ENCODE measurements around the gene PNPLA1.

The PNPLA1 gene

DNA sequence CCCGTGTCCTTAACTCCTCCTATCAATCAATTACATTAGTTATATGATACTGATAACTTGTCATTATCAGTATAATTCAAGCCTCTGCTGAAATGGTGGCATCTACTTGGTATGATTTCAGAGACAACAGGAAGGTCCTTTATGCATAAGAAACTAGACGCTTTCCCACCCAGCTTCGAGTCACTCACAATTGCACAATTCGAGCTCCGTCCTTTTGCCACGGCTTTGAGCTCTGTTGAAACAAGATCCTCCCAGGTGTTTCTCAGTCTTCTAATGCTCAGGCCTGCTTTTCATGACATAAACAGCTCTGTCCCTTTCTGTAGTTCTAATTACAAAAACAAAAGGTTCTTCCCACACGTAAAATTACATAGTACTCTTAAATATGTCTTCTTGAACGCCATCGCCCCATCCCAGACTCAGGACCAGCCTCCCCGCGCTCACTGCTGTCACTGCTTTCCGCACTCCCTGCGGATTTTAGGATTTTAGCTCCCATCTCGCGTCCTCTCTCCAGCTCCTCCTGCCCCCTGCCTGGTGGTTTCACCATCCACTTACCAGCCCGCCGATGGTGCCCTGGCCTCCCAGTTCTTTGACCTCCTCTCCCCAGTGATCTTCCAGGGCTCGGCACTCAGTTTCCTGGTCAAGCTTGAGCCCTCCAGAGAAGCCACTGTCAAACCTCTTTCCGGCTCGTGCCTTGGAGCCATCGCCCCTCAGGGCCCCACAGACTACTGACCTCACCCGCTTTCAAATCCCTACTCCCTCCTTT lies 23.2 kb upstream of the PNPLA1 start:
- no peak for DNase-seq

DNA sequence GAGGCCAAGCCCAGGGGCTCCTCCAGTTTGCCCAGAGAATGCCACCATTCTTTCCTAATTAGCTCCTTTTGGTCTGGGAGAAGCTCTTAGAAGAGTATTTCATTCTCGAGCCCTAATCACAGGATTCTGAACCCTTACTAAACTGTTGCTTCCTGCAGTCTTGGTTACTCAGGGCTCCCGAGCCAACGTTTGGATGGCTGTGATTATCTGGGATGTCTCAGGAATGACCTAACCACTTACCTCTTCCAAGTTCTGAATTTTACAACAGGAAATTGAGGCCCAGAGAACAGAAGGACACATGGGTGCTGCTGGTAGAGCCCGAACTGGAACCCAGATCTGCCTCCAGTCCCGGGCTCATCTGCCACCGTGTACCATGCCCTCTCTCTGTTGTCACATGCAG lies 22.2 kb upstream of the PNPLA1 start:
- DNase-seq: no peak

DNA sequence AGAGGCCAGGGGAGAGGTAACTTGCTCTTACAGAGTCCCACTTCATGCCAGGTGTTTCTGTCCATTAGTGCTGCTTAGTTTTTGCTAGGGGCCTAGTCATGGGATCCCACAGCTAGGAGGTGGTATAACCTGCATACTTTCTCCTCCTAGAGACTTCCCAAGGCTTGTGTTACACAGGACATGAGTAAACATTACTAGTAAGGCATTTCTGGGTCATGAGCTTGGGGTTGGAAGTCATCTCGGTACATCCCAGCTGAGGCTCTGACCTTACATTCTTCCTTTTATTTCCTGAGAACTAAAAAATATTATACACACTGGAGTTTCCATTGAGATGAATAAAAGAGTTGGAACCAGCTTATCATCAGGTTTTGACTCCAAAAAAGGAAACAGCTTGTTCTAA lies 20.9 kb upstream of the PNPLA1 start:
- DNase-seq: no peak

DNA sequence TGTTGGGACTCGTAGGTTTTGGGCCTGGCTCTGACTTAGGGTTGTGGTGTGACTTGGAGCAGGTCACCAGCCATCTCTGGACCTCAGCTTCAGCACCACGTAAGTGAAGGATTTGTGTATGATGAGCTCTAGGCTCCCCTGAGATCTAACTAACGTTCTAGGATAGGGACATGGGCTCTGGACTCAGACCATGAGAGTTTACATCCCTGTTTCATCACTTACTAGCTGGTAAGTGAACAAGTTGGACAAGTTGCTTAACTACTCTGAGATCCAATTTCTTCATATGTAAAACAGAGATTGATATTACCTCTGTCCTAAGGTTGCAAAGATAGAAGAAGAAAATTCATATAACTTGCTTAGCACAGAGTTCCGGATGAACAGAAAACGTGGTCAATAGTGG lies 20.3 kb upstream of the PNPLA1 start:
- DNase-seq: no peak

GRCh38 chr6:36252005-36252404 lies 17.9 kb upstream of the PNPLA1 start:
- no peak for DNase-seq

DNA sequence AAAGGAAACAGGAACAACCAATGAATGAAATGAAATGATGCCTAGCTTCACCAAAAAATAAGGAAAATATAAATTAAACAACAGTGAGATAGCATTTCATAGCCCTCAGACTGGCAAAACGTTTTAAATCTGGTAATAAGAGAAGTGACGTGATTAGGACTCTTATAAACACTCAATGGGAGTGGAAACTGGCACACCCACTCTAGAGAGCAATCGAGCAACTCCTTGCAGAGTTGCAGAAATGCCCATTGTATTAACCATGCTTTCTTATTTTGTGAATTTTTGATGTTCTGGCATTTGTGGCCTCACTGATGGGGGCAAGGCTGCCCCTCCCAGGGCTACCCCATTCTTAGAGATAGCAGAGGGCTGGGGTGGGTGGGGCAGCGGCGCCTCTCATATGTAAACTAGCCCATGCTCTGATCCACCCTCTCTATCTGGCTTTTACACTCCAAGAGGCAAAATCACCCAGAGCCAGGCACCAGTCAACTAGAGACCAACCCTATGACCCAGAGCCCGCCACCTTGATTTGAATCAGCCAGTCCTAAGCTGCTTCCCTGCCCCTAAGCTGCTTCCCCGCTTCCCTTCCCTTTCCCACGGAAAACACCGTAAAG lies 6.4 kb upstream of the PNPLA1 start:
- DNase-seq: no peak

DNA sequence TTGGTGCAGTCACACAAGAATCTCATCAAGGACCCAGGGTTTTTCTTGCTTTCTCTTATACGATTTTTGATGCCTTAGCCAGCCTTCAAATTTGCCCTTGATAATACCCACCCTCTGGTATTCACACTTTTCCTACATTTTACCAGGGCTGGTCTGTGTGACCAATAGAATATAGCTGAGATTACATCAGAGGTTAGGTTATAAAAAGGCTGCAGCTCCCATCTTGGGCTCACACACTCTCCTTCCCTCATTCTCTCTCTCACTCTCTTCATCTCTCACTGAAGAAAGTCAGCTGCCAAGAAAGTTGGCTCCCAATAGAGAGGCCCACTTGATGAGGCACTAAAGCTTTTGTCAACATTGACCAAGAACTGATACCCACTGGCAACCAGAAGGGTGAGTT lies 4.1 kb upstream of the PNPLA1 start:
- DNase-seq: no peak

DNA sequence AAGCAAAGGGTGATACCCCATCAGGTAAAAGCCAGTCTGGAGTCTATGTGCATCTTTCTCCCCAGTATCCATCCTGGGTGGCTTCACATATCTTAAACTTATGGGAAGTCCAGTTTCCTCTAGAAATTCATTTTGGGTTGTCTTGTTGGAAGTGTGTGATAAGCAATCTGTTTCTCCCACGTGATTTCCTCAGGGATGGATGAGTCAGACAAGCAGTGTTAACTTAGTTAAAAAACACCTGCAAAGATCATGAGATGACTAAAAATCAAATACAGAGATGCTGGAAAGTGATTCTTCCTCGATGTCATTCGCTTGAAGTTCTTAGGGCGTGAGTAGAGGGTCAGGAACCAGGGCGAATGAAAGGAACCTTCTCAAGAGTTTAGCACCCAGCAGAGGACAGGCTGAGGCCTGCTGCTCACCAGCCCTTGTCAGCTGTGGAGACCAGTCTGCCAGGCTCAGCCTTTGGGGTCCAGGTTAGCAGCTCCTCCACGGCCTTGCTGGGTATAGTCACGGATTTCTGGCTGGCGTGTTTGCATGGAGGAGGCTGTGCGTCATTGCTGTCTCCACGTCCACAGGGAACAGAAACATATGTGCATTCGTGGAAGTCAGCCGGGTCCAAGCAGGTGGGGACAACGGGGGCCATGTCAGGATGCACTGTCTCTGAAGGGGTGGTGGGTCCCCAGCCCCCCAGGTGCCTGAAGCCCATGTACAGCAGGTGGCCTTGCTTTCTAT lies 2.8 kb upstream of the PNPLA1 start:
- DNase-seq: no peak

DNA sequence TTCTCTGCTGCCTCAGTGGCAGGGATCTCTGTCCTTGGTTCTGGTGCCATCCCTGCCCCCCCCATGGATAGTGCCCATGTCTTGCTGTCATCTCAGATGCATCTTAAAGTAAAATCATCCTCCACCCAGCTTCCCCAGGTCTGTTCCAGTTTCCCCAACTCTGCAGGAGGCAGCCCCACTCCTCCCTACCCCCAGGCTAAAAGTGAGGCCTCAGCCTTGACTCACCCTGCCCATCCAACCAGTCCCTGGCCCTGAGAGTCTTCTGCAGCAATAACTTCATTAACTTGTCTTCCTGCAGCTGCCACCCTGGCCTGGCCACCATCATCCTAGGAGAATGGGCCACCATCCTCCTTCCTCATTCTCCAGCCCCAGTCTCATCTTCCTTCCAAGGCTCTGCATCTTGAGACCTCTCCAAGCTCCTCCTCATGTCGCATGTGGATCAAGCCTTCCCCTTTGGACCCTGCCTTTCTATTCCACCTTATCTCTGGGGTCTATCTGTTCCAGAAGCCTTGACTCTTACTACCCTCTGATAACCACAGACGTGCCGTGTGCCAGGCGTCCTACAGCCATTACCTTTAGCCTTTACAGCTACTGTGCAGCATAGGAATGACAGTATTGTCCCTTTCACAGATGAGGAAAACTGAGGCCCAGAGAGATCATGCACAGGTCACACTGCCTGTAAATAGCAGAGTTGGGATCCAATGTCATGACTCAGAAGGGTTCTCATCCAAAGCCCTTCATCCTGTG lies 2.0 kb upstream of the PNPLA1 start:
- DNase-seq: no peak

DNA sequence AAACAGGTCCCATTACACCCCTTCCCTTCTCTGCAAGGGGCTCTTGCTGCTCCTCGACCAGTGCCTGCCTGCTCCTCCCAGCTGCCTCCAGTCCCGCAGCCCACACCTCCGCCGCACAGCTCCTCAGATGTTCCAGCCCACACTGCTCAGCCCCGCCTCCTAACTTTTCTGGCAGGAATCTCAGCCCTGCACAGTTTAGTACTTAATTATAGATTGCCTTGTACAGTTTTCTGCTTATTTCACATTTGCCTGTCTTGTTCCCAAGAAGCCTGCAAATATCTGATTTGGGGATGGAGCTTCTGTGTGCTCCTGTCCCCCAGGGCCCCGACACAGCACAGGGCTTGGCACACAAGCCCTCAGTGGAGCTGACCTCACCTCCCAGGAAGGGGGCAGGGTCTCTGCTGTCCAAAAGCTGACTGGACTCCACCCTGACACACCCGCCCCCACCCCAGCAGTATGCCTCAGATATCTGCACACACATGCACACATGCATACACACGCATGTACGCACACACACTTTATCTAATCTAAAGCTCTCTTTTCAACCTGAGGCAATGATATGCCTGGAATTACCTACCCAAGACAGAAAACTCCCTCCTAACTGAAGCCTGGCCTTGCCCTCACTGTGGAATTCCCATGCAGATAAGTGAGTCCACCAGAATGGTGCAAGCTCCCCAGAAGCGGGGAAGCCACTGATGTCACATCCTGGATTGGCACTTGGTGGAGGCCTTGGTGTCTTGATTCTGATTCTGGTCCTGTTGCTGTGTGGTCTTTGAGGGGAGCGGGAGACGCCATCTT lies 1.2 kb upstream of the PNPLA1 start:
- no peak for DNase-seq

DNA sequence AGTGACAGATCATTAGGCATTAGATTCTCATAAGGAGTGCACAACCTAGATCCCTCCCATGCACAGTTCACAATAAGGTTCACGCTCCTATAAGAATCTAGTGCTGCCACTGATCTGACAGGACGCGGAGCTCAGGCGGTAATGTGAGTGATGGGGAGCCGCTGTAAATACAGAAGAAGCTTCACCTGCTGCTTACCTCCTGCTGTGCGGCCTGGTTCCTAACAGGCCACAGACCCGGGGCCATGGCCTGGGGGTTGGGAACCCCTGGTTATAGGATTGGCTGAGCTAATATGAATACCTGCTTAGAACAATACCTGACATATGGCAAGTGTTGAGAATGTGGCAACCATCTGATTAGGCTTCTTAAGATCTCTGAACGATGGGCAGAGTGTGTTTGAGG lies 2.4 kb downstream of the PNPLA1 start:
- peak; percentile 82 for DNase-seq

DNA sequence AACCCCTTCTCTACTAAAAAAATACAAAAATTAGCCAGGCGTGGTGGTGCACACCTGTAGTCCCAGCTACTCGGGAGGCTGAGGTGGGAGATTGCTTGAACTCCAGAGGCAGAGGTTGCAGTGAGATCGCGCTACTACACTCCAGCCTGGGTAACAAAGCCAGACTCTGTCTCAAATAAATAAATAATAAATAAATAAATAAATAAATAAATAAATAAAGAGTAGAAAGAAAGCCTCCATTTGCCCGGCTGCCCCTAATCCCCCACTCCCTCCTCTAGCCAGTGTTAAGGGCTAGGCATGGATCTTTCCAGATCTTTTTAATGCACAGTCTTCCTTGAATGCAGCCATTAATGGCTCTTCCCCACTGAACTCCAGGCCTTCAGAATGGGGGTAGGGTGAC lies 3.2 kb downstream of the PNPLA1 start:
- DNase-seq: no peak

DNA sequence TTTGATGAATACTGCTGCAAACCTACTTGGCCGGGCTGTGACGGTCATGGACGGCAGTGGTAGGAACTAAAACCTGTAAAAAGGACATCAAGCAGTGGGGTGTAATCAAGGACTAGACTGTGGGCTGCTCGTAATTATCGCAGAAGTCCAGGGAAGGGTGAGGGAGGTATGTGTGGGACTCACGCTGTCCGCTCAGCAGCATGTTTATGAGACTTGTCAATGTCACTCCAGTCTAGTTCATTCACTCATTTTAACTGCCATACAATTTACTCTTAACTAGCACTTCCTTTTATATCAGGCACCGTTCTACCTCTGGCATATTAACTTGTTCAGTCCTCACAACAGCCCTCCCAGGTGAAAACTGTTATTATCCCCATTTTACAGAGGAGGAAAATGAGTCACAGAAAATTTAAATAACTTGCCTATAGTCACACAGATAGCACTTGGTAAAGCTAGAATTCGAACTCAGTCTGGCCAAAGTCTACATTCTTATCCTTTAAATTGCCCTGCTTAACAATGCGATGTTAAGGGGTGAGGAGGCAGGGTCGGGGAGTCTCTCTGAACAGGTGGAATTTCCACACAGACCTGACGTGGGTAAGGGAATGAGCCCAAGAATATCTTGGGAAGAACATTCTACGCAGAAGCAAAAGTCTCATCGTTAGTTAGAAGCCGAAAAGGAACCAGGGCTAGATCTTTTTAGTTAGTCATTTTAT lies 4.1 kb downstream of the PNPLA1 start:
- no peak for DNase-seq

GRCh38 chr6:36276581-36277536 lies 7.0 kb downstream of the PNPLA1 start:
- DNase-seq: no peak

DNA sequence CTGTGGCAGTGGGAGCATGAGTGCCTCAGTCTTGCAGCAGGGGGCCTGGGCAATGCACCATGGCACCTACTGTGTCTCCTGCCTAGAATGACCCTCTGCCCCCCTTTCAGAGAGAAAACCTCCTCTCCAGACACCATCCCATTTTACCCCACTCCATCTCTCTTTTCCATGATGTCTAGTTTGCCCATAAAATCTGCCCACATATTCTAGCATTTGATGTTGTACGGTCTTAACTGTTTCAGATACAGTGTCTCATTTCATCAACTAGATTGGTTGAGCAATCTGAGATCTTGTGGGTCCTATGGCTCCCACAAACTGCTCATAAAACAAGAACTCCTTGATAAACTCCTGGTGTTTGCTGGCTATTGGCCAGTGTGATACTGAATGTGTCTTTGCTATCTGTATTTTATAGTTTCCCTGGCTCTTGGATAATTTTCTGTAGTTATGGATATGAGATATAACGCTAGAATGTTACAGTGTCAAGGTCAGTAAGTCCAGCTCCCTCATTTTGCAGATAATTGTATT lies 8.1 kb downstream of the PNPLA1 start:
- DNase-seq: no peak

GRCh38 chr6:36280467-36280866 lies 10.6 kb downstream of the PNPLA1 start:
- no peak for DNase-seq

DNA sequence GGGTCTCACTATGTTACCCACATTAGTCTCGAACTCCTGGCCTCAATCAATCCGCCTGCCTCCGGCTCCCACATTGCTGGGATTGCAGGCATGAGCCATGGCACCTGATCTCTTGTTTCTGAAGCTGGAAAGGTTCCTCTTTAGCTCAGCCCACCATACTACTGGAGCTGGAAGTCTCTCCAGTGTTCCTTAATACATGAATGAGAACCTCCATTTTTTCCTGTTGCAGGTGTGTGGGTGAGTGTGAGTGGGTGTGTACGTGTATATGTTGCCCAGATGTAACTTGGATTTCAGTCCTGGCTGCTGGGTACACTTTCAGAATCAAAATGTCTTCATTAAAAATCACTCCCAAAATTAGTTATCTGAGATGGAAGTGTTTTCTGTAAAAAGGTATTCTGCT lies 11.1 kb downstream of the PNPLA1 start:
- no peak for DNase-seq

- DNase-seq: no peak
Measured at GRCh38 chr6:36283608-36284007, 13.7 kb downstream of the PNPLA1 start.

DNA sequence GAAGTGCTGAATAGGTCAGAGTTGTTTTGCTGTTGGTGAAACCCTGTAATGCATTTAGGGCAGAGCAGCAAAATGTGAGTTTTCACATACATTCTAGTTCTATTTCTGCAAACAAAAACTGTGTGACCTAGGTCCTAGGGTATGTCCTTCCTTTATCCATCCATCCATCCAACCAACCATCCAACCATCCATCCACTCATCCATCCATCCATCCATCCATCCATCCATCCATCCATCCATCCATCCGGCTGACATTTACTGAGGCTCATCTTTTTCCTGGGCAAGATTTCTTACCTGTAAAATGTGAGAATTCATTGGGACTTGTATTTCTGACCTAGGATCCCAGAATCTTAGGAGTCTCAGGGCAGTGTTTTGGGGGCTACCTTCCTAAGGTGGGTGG lies 14.5 kb downstream of the PNPLA1 start:
- DNase-seq: no peak

DNA sequence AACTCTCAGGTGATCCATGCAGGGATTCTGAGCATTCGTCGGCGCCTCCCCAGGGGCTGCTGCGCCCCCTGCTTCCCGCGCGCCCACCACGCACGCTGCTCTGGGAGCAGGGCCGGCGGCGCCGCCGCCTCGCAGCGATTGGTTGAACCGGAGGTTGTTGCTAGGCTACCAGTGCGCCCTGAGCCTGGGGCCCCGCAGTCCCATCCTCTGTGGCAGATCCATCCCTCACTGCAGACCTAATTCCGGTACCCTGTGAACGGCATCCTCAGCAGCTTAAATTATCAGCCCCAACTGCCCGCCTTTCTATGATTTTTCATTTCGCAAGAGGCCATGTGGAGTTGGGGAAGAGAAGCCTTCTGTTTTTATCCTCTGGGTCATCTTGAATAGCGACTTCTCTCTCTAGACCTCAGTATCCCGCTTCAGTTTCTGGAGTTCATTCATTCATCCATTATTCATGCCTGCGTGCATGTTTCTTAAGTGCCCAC lies 15.4 kb downstream of the PNPLA1 start:
- DNase-seq: peak; percentile 80

Data from NCI-H82 (cell line).